HEK293 (cell line): ENCODE results near the gene ITSN1.
A peak's percentile ranks its signal among the peaks of the same experiment; 100 is the strongest.

Source experiments
- EGR2 ChIP-seq: fragments of 450-650 bp; formaldehyde crosslinking; IDR thresholded peaks from 2 replicates; pipeline ENCODE4 v1.5.1; 2016; ENCODE audit warnings: low read depth, missing biosample characterization, missing genetic modification characterization
- HOXD13 ChIP-seq: sonication (generic); formaldehyde crosslinking; IDR thresholded peaks from 2 replicates; pipeline ENCODE4 v1.8.0; 2022; ENCODE audit warnings: missing genetic modification reagents, borderline replicate concordance
- MZF1 ChIP-seq: fragments of 450-650 bp; formaldehyde crosslinking; IDR thresholded peaks from 2 replicates; pipeline ENCODE4 v1.5.1; 2017; ENCODE audit warnings: missing biosample characterization, missing genetic modification characterization, borderline replicate concordance
- PRDM10 ChIP-seq: fragments of 450-650 bp; formaldehyde crosslinking; IDR thresholded peaks from 2 replicates; pipeline ENCODE4 v1.5.1; 2016; ENCODE audit warnings: missing biosample characterization, missing genetic modification characterization
- REPIN1 ChIP-seq: fragments of 450-650 bp; formaldehyde crosslinking; IDR thresholded peaks from 2 replicates; pipeline ENCODE4 v1.5.1; 2017; ENCODE audit warnings: missing biosample characterization, missing genetic modification characterization, low read depth
- SP7 ChIP-seq: fragments of 450-650 bp; formaldehyde crosslinking; IDR thresholded peaks from 2 replicates; pipeline ENCODE4 v1.5.1; 2016; ENCODE audit warnings: missing biosample characterization, missing genetic modification characterization
- ZBTB17 ChIP-seq: fragments of 450-650 bp; formaldehyde crosslinking; IDR thresholded peaks from 2 replicates; pipeline ENCODE4 v1.5.1; 2016; ENCODE audit warnings: missing biosample characterization, missing genetic modification characterization
- ZNF175 ChIP-seq: fragments of 450-650 bp; formaldehyde crosslinking; IDR thresholded peaks from 2 replicates; pipeline ENCODE4 v1.5.1; 2016; ENCODE audit warnings: missing biosample characterization, missing genetic modification characterization
- ZNF350 ChIP-seq: fragments of 450-650 bp; formaldehyde crosslinking; IDR thresholded peaks from 2 replicates; pipeline ENCODE4 v1.5.0; 2017; ENCODE audit warnings: missing biosample characterization, mild to moderate bottlenecking, missing genetic modification characterization
- ZNF391 ChIP-seq: fragments of 450-650 bp; formaldehyde crosslinking; IDR thresholded peaks from 2 replicates; pipeline ENCODE4 v1.5.1; 2016; ENCODE audit warnings: low read depth, missing biosample characterization, missing genetic modification characterization, borderline replicate concordance
- ZNF473 ChIP-seq: fragments of 450-650 bp; formaldehyde crosslinking; IDR thresholded peaks from 2 replicates; pipeline ENCODE4 v1.5.1; 2017; ENCODE audit warnings: missing biosample characterization, missing genetic modification characterization
- ZNF518A ChIP-seq: fragments of 450-650 bp; formaldehyde crosslinking; conservative IDR thresholded peaks from 2 replicates; pipeline ENCODE4 v1.5.1; 2016; ENCODE audit warnings: low read depth, missing biosample characterization, missing genetic modification characterization
- ZNF544 ChIP-seq: fragments of 450-650 bp; formaldehyde crosslinking; IDR thresholded peaks from 2 replicates; pipeline ENCODE4 v1.5.0; 2017; ENCODE audit warnings: missing biosample characterization, missing genetic modification characterization
- ZNF549 ChIP-seq: fragments of 450-650 bp; IDR thresholded peaks from 2 replicates; pipeline ENCODE4 v1.5.1; 2018; ENCODE audit warnings: missing biosample characterization, missing genetic modification characterization, mild to moderate bottlenecking, inconsistent platforms, moderate library complexity
- ZNF555 ChIP-seq: fragments of 450-650 bp; formaldehyde crosslinking; conservative IDR thresholded peaks from 2 replicates; pipeline ENCODE4 v1.5.1; 2017; ENCODE audit warnings: missing biosample characterization, mild to moderate bottlenecking, missing genetic modification characterization, inconsistent platforms
- ZNF610 ChIP-seq: fragments of 450-650 bp; formaldehyde crosslinking; IDR thresholded peaks from 2 replicates; pipeline ENCODE4 v1.5.1; 2016; ENCODE audit warnings: missing biosample characterization, missing genetic modification characterization, borderline replicate concordance
- ZNF623 ChIP-seq: fragments of 450-650 bp; formaldehyde crosslinking; IDR thresholded peaks from 2 replicates; pipeline ENCODE4 v1.5.1; 2016; ENCODE audit warnings: missing biosample characterization, missing genetic modification characterization
- ZNF664 ChIP-seq: fragments of 450-650 bp; formaldehyde crosslinking; IDR thresholded peaks from 2 replicates; pipeline ENCODE4 v1.5.1; 2016; ENCODE audit warnings: missing biosample characterization, missing genetic modification characterization
- ZNF707 ChIP-seq: fragments of 450-650 bp; formaldehyde crosslinking; IDR thresholded peaks from 2 replicates; pipeline ENCODE4 v1.5.1; 2016; ENCODE audit warnings: missing biosample characterization, missing genetic modification characterization
- TF ChIP-seq, protein P1 (sequence below): fragments of 450-650 bp; formaldehyde crosslinking; IDR thresholded peaks from 2 replicates; pipeline ENCODE4 v1.5.1; 2017; ENCODE audit warnings: missing biosample characterization, missing genetic modification characterization
- TF ChIP-seq, protein P2 (sequence below): fragments of 450-650 bp; formaldehyde crosslinking; IDR thresholded peaks from 2 replicates; pipeline ENCODE4 v1.5.1; 2016; ENCODE audit warnings: missing biosample characterization, missing genetic modification characterization
- TF ChIP-seq, protein P3 (sequence below): IDR thresholded peaks from 2 replicates; pipeline ENCODE4 v1.6.1; 2011; ENCODE audit warnings: mild to moderate bottlenecking, low read depth, low read length, borderline replicate concordance
- TF ChIP-seq, protein P4 (sequence below): fragments of 450-650 bp; formaldehyde crosslinking; IDR thresholded peaks from 2 replicates; pipeline ENCODE4 v1.5.1; 2016; ENCODE audit warnings: missing biosample characterization, missing genetic modification characterization

The ITSN1 gene

DNA sequence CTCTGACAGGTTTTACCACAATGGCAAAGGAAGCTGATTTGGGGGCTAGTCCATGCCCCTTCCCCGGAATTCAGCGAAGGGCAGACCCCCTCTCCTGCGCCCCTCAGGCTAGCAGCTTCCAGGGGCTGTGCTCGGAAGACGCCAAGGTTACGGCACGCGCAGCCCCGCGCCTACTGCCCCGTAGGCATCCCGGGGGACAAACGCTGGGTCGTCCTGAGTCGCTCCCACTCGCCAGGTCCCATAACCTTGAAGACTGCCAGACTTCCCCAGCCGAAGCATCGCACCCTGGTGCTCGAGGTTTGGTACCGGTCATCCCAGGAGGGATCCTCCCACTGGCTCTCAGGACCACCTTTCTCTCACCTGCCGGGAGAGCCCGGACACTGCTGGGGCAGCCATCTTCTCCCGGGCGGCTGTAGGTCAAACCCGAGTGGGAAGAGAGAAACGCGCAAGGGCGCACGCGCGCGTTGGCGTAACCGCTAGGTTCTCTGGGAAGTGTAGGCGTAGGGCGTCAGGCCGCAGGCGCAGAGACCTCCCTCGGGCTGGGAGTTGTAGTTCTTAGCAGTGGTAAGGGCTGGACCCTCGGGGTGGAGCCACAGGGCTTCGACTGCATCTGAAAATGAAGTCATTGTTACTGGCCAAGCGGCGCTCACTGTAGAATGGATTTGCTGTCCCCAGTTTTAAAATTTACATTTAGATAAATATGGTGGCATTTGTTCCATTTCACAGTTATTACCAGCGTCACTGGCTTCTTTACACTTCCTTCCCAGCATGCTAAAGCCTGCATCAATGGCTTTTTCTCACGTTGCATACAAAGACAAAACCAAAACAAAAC is 273.3 kb downstream of the ITSN1 start, which contains the start of gene ATP5PO (continued):
- TF ChIP-seq ZNF518A (peak; percentile 41; the same call in 1 of the 2 replicates), PRDM10 (tag by site-specific recombination) (0 out of 2 replicates have a peak, but pooled peaks have one; percentile 19), ZNF391 (tag by site-specific recombination) (no peak), ZNF350 (tag by site-specific recombination) (no peak), ZNF610 (tag by site-specific recombination) (0 out of 2 replicates have a peak, but pooled peaks have one; percentile 8), ZNF544 (tag by site-specific recombination) (no peak), ZNF549 (tag by site-specific recombination) (no peak), ZNF623 (tag by site-specific recombination) (no peak), ZNF555 (tag by site-specific recombination) (no peak), HOXD13 (CRISPR knock-in tag) (no peak), ZNF707 (tag by site-specific recombination) (no peak), ZNF175 (no peak), EGR2 (tag by site-specific recombination) (peak; percentile 95), ZNF473 (tag by site-specific recombination) (no peak), REPIN1 (0 out of 2 replicates have a peak, but pooled peaks have one; percentile 41), MZF1 (tag by site-specific recombination) (no peak), ZNF664 (tag by site-specific recombination) (no peak), ZBTB17 (tag by site-specific recombination) (peak; percentile 64), SP7 (0 out of 2 replicates have a peak, but pooled peaks have one; percentile 48)
- TF ChIP-seq, protein P1, sequence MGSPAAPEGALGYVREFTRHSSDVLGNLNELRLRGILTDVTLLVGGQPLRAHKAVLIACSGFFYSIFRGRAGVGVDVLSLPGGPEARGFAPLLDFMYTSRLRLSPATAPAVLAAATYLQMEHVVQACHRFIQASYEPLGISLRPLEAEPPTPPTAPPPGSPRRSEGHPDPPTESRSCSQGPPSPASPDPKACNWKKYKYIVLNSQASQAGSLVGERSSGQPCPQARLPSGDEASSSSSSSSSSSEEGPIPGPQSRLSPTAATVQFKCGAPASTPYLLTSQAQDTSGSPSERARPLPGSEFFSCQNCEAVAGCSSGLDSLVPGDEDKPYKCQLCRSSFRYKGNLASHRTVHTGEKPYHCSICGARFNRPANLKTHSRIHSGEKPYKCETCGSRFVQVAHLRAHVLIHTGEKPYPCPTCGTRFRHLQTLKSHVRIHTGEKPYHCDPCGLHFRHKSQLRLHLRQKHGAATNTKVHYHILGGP (tag by site-specific recombination), result no peak
- TF ChIP-seq, protein P2, sequence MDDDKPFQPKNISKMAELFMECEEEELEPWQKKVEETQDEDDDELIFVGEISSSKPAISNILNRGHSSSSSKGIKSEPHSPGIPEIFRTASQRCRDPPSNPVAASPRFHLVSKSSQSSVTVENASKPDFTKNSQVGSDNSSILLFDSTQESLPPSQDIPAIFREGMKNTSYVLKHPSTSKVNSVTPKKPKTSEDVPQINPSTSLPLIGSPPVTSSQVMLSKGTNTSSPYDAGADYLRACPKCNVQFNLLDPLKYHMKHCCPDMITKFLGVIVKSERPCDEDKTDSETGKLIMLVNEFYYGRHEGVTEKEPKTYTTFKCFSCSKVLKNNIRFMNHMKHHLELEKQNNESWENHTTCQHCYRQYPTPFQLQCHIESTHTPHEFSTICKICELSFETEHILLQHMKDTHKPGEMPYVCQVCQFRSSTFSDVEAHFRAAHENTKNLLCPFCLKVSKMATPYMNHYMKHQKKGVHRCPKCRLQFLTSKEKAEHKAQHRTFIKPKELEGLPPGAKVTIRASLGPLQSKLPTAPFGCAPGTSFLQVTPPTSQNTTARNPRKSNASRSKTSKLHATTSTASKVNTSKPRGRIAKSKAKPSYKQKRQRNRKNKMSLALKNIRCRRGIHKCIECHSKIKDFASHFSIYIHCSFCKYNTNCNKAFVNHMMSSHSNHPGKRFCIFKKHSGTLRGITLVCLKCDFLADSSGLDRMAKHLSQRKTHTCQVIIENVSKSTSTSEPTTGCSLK, result no peak
- TF ChIP-seq, protein P3, sequence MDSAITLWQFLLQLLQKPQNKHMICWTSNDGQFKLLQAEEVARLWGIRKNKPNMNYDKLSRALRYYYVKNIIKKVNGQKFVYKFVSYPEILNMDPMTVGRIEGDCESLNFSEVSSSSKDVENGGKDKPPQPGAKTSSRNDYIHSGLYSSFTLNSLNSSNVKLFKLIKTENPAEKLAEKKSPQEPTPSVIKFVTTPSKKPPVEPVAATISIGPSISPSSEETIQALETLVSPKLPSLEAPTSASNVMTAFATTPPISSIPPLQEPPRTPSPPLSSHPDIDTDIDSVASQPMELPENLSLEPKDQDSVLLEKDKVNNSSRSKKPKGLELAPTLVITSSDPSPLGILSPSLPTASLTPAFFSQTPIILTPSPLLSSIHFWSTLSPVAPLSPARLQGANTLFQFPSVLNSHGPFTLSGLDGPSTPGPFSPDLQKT, result no peak
- TF ChIP-seq, protein P4, sequence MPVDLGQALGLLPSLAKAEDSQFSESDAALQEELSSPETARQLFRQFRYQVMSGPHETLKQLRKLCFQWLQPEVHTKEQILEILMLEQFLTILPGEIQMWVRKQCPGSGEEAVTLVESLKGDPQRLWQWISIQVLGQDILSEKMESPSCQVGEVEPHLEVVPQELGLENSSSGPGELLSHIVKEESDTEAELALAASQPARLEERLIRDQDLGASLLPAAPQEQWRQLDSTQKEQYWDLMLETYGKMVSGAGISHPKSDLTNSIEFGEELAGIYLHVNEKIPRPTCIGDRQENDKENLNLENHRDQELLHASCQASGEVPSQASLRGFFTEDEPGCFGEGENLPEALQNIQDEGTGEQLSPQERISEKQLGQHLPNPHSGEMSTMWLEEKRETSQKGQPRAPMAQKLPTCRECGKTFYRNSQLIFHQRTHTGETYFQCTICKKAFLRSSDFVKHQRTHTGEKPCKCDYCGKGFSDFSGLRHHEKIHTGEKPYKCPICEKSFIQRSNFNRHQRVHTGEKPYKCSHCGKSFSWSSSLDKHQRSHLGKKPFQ, result no peak
